ENCODE results near the gene SEPTIN10. TPM values are rescaled to one million over a fixed set of nuclear protein-coding genes. Genes with fewer than 3 reads are reported as not detected.

Gene SEPTIN10
- total RNA-seq, 1 experiment from 2014 or later = 92.5 TPM

GRCh38 chr2:109503191-109503590 lies 110.6 kb downstream of the SEPTIN10 start:
- H3K4ac ChIP-seq (ENCODE audit: low read depth, low read length) = no peak overlapping the region
- no peaks in the 10 kb centered on the region for H3K27me3 ChIP-seq (ENCODE audit: insufficient read depth, low read length)
- H3K79me2 ChIP-seq (ENCODE audit: insufficient read depth, low read length) = no peaks in the 10 kb centered on the region
- no peak overlapping the region for H2BK5ac ChIP-seq (ENCODE audit: insufficient read length, low read length)
- H3K4me1 Mint-ChIP-seq = peaks cover 0 to 8% of the 10 kb centered on the region in 2 experiments; a peak in 1 of 4 replicates
- no peak overlapping the region for H3K18ac ChIP-seq (ENCODE audit: insufficient read length, low read depth, low read length)
- no peaks in the 10 kb centered on the region for H3K27me3 Mint-ChIP-seq (ENCODE audit: low read depth)
- no peak overlapping the region for H2BK15ac ChIP-seq (ENCODE audit: low read depth, low read length)
- no peak overlapping the region for H4K8ac ChIP-seq (replicated peaks; ENCODE audit: insufficient read length, low read depth, low read length)
- H3K4me3 Mint-ChIP-seq = no peak overlapping the region
- H3K56ac ChIP-seq (ENCODE audit: insufficient read length, low read depth, low read length) = no peak overlapping the region
- H3K23ac ChIP-seq (ENCODE audit: insufficient read length, low read depth, low read length) = no peak overlapping the region
- TF ChIP-seq, protein P1, sequence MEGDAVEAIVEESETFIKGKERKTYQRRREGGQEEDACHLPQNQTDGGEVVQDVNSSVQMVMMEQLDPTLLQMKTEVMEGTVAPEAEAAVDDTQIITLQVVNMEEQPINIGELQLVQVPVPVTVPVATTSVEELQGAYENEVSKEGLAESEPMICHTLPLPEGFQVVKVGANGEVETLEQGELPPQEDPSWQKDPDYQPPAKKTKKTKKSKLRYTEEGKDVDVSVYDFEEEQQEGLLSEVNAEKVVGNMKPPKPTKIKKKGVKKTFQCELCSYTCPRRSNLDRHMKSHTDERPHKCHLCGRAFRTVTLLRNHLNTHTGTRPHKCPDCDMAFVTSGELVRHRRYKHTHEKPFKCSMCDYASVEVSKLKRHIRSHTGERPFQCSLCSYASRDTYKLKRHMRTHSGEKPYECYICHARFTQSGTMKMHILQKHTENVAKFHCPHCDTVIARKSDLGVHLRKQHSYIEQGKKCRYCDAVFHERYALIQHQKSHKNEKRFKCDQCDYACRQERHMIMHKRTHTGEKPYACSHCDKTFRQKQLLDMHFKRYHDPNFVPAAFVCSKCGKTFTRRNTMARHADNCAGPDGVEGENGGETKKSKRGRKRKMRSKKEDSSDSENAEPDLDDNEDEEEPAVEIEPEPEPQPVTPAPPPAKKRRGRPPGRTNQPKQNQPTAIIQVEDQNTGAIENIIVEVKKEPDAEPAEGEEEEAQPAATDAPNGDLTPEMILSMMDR (conservative IDR thresholded peaks at IDR 0.05) = no peak
- H3T11ph ChIP-seq (ENCODE audit: low read length) = no peak overlapping the region
- no peaks in the 10 kb centered on the region for H3K4me1 ChIP-seq (ENCODE audit: insufficient read depth, low read length)
- no peak overlapping the region for H3K9ac ChIP-seq (ENCODE audit: extremely low read depth, insufficient read length, low read length)
- no peak overlapping the region for H4K91ac ChIP-seq (ENCODE audit: insufficient read length, low read depth, low read length)
- H4K5ac ChIP-seq (ENCODE audit: insufficient read length, low read depth, low read length) = no peak overlapping the region
- no peak overlapping the region for H3K27ac ChIP-seq (ENCODE audit: insufficient read length, low read depth, low read length)
- H3K79me1 ChIP-seq (ENCODE audit: insufficient read depth, low read depth, low read length, poor library complexity, severe bottlenecking) = no peaks in the 10 kb centered on the region
- no peak overlapping the region for H2BK120ac ChIP-seq (ENCODE audit: low read depth, low read length, poor library complexity, severe bottlenecking)
- no CpG with 5 or more reads among the region's 5 CpGs for WGBS (ENCODE audit: extremely low coverage, insufficient read length, low lambda C conversion rate)
- H2BK12ac ChIP-seq (ENCODE audit: insufficient read length, low read depth, low read length) = no peak overlapping the region
- no peak overlapping the region for H2AK5ac ChIP-seq (ENCODE audit: insufficient read length, low read length)
- no peak for DNase-seq
- no peaks in the 10 kb centered on the region for H3K9me3 ChIP-seq (ENCODE audit: control insufficient read depth, low read depth, low read length)
- H3K23me2 ChIP-seq (ENCODE audit: insufficient read length, low read depth, low read length, poor library complexity, severe bottlenecking) = no peaks in the 10 kb centered on the region
- H3K27ac Mint-ChIP-seq = no peak overlapping the region
- no peak overlapping the region for H2BK20ac ChIP-seq (ENCODE audit: low read depth, low read length, poor library complexity, severe bottlenecking)
- no peak overlapping the region for H2AFZ ChIP-seq (ENCODE audit: low read length)
- H3K9me3 Mint-ChIP-seq = no peaks in the 10 kb centered on the region
- no peak overlapping the region for H3K4me2 ChIP-seq (ENCODE audit: insufficient read depth, insufficient read length, low read length)
- H3K36me3 Mint-ChIP-seq (ENCODE audit: insufficient read depth in 1 of 3, low read depth in 3 of 3) = no peaks in the 10 kb centered on the region; a peak in 1 of 7 replicates
- no peak overlapping the region for H3K14ac ChIP-seq (ENCODE audit: insufficient read depth, low read length)
- H4K20me1 ChIP-seq (ENCODE audit: control insufficient read depth, insufficient read depth, insufficient read length) = no peaks in the 10 kb centered on the region
